Measurements from ENCODE around the gene TPCN2. TPM values are rescaled to one million over a fixed set of nuclear protein-coding genes. Genes with fewer than 3 reads are reported as not detected.

TPCN2 gene
- total RNA-seq, 8 experiments from 2014 or later, result 3.6 to 17.2 (median 5.6) TPM

DNA sequence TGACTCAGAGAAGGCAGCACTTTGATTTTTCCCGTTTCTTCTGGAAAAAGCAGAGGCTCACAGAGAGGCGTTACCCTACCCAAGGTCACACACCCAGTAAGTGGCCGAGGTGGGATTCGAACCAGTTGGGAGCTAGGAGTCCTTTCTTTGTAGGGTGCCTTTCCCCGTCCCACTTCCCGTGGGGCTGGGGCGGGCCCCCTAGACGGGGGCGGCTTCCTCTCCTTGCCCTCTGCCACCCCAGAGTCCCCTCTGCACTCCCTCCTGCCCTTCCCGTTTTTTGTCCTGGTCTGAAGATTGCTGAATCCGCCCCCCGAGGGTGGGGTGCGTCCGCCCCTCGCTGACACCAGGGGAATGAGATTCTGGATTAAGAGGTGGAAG, 747 bp downstream of the TPCN2 start:
- Histone ChIP-seq H3K4me1 (replicated peaks in 1 of 2) (peaks cover 10 to 11% of the 10 kb centered on the region in 2 donors), H3K27ac (no peak overlapping the region), H3K4me3 (peak overlapping the region; percentile 68 to 97 (median 89))
- 0 to 40% (median 0%) methylated on average over 1 to 4 of the region's 15 CpGs; no CpG with 5 or more reads in 7 of the 10 experiments for WGBS, 10 experiments
- in situ Hi-C loops (cut with MboI; ENCODE audit: low pct_unique_long_range_greater_than_20kb in 2 of 9, low sequenced_read_pairs in 9 of 9, unreplicated experiment in 9 of 9), result no loop called here
- peak in 1 of 8 experiments; percentile 3 for ATAC-seq (replicated peaks in 6 of 8)

- in situ Hi-C loops (cut with MboI; ENCODE audit: low pct_unique_long_range_greater_than_20kb in 2 of 9, low sequenced_read_pairs in 9 of 9, unreplicated experiment in 9 of 9), result no loop called here
- ATAC-seq (replicated peaks in 6 of 8), result no peak
- no peak overlapping the region for H3K27ac ChIP-seq
- H3K4me3 ChIP-seq, result no peak overlapping the region
- WGBS, 10 experiments, result 40 to 100% (median 90%) methylated on average over 1 to 7 of the region's 18 CpGs; no CpG with 5 or more reads in 3 of the 10 experiments
- peaks cover 9 to 10% of the 10 kb centered on the region in 2 donors for H3K4me1 ChIP-seq (replicated peaks in 1 of 2)
Measured at GRCh38 chr11:69050592-69051380, 2.1 kb downstream of the TPCN2 start.

- Histone ChIP-seq H3K4me3 (no peak overlapping the region), H3K27ac (no peak overlapping the region), H3K4me1 (replicated peaks in 1 of 2) (peaks cover 9 to 10% of the 10 kb centered on the region in 2 donors)
- in situ Hi-C loops (cut with MboI; ENCODE audit: low pct_unique_long_range_greater_than_20kb in 2 of 9, low sequenced_read_pairs in 9 of 9, unreplicated experiment in 9 of 9), result no loop called here
- no peak for ATAC-seq (replicated peaks in 6 of 8)
- 42 to 100% (median 82%) methylated on average over 1 to 11 of the region's 20 CpGs; no CpG with 5 or more reads in 2 of the 10 experiments for WGBS, 10 experiments
Measured at GRCh38 chr11:69051381-69052342, 2.9 kb downstream of the TPCN2 start.

GRCh38 chr11:69052343-69053168, 3.8 kb downstream of the TPCN2 start:
- no peak for ATAC-seq (replicated peaks in 6 of 8)
- in situ Hi-C loops (cut with MboI; ENCODE audit: low pct_unique_long_range_greater_than_20kb in 2 of 9, low sequenced_read_pairs in 9 of 9, unreplicated experiment in 9 of 9), result no loop called here
- no peak overlapping the region for H3K4me3 ChIP-seq
- peaks cover 9 to 10% of the 10 kb centered on the region in 2 donors for H3K4me1 ChIP-seq (replicated peaks in 1 of 2)
- WGBS, 10 experiments, result 50 to 100% (median 87%) methylated on average over 1 to 6 of the region's 21 CpGs; no CpG with 5 or more reads in 7 of the 10 experiments
- H3K27ac ChIP-seq, result no peak overlapping the region

- WGBS, 10 experiments, result 100% methylated on average over 1 of the region's 9 CpGs; no CpG with 5 or more reads in 7 of the 10 experiments
- in situ Hi-C loops (cut with MboI; ENCODE audit: low pct_unique_long_range_greater_than_20kb in 2 of 9, low sequenced_read_pairs in 9 of 9, unreplicated experiment in 9 of 9), result no loop called here
- H3K4me1 ChIP-seq (replicated peaks in 1 of 2), result peaks cover 7 to 8% of the 10 kb centered on the region in 2 donors
- ATAC-seq (replicated peaks in 6 of 8), result no peak
- H3K27ac ChIP-seq, result no peak overlapping the region
- H3K4me3 ChIP-seq, result no peak overlapping the region
Measured at GRCh38 chr11:69053169-69053477, 4.4 kb downstream of the TPCN2 start.

DNA sequence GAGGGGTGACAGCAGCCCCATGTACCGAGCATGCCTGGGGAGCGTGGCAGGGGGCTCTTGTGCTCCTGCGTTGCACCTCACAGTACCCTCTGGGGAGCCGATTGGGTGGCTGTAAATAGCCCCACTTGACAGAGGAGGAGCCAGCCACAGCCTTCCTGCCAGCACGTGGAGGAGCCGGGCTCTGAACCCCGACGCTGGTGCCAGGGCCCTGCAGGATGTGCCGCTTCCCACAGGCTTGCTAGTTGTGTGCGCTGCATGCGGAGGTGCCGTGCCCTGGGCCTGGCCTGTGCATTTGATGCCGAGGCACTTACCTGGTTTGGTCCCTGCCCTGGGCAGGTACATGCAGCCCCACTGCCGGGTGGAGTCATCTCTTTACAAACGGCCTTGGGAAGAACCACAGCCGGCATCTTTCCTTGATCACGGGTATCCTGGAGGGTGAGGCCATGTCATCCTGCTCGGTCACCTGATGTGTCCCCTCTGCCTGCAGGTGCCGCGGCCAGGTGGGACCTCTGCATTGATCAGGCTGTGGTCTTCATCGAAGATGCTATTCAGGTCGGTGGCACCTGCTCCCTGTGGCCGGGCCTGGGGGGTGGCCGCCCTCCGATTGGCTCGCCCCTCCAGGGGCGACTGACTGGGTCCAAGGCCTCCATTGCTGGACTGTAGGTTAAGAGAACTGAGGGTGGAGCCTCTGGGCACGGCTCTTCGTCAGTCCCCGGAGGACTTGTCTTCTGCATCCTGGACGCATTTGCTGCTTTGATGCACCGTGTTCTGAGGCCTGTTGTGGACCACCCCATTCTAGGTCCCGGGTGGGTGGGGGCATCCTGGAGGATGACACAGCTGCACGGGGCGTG, 5.0 kb downstream of the TPCN2 start:
- 20 to 100% (median 84%) methylated on average over 1 to 10 of the region's 35 CpGs; no CpG with 5 or more reads in 5 of the 10 experiments for WGBS, 10 experiments
- Histone ChIP-seq H3K4me3 (no peak overlapping the region), H3K4me1 (replicated peaks in 1 of 2) (peaks cover 6 to 7% of the 10 kb centered on the region in 2 donors), H3K27ac (no peak overlapping the region)
- in situ Hi-C loops (cut with MboI; ENCODE audit: low pct_unique_long_range_greater_than_20kb in 2 of 9, low sequenced_read_pairs in 9 of 9, unreplicated experiment in 9 of 9), result no loop called here
- no peak for ATAC-seq (replicated peaks in 6 of 8)

GRCh38 chr11:69054397-69055211, 5.9 kb downstream of the TPCN2 start:
- no peak overlapping the region for H3K4me3 ChIP-seq
- no peak overlapping the region for H3K27ac ChIP-seq
- H3K4me1 ChIP-seq (replicated peaks in 1 of 2), result peaks cover 4 to 5% of the 10 kb centered on the region in 2 donors
- in situ Hi-C loops (cut with MboI; ENCODE audit: low pct_unique_long_range_greater_than_20kb in 2 of 9, low sequenced_read_pairs in 9 of 9, unreplicated experiment in 9 of 9), result no loop called here
- peak in 2 of 8 experiments; percentile 20 to 21 for ATAC-seq (replicated peaks in 6 of 8)
- WGBS, 10 experiments, result 90 to 100% (median 100%) methylated on average over 1 to 8 of the region's 31 CpGs; no CpG with 5 or more reads in 4 of the 10 experiments

DNA sequence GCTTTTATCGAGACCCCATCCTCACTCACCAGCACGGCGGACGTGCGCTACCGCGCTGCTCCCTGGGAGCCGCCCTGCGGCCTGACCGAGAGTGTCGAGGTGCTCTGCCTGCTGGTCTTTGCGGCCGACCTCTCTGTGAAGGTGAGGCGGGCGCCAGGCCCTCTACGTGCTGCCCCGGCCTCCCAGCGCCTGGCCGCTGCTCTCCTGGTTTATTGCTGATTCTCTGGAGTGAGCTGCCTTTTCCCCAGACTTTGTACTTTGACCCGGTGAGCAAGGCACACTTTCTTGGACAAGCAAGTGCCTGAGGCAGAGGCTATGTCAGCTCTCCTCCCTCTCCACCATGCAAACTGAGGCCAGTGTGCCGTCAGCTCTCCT, 6.5 kb downstream of the TPCN2 start:
- 82 to 92% (median 85%) methylated on average over 4 to 12 of the region's 21 CpGs; no CpG with 5 or more reads in 7 of the 10 experiments for WGBS, 10 experiments
- ATAC-seq (replicated peaks in 6 of 8), result peak in 1 of 8 experiments; percentile 8
- Histone ChIP-seq H3K27ac (no peak overlapping the region), H3K4me1 (replicated peaks in 1 of 2) (no peaks in the 10 kb centered on the region), H3K4me3 (no peak overlapping the region)
- in situ Hi-C loops (cut with MboI; ENCODE audit: low pct_unique_long_range_greater_than_20kb in 2 of 9, low sequenced_read_pairs in 9 of 9, unreplicated experiment in 9 of 9), result no loop called here

GRCh38 chr11:69055598-69056516, 7.1 kb downstream of the TPCN2 start:
- WGBS, 10 experiments, result 60 to 100% (median 80%) methylated on average over 1 to 10 of the region's 22 CpGs; no CpG with 5 or more reads in 3 of the 10 experiments
- H3K27ac ChIP-seq, result no peak overlapping the region
- peak in 1 of 8 experiments; percentile 29 for ATAC-seq (replicated peaks in 6 of 8)
- no peak overlapping the region for H3K4me3 ChIP-seq
- H3K4me1 ChIP-seq (replicated peaks in 1 of 2), result no peaks in the 10 kb centered on the region
- in situ Hi-C loops (cut with MboI; ENCODE audit: low pct_unique_long_range_greater_than_20kb in 2 of 9, low sequenced_read_pairs in 9 of 9, unreplicated experiment in 9 of 9), result no loop called here

DNA sequence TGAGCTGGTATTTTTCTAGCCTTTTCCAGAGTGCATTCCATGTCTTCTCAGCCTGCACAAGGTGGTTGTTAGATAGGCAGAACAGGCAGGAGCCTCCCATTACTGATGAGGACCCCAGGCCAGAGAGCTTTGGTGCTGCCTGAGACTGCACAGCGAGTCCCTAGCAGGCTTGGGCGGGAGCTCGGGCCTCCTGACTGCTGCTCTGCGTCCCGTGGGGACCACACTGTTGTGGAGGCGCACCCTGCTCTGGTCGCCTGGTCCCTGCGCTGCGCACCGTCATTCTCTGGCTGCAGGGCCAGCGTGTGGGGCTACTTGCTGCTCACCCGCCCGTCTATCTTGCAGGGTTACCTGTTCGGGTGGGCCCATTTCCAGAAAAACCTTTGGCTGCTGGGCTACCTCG, 8.5 kb downstream of the TPCN2 start:
- no peak for ATAC-seq (replicated peaks in 6 of 8)
- Histone ChIP-seq H3K27ac (no peak overlapping the region), H3K4me3 (no peak overlapping the region), H3K4me1 (replicated peaks in 1 of 2) (no peaks in the 10 kb centered on the region)
- in situ Hi-C loops (cut with MboI; ENCODE audit: low pct_unique_long_range_greater_than_20kb in 2 of 9, low sequenced_read_pairs in 9 of 9, unreplicated experiment in 9 of 9), result no loop called here
- WGBS, 10 experiments, result 60 to 100% (median 95%) methylated on average over 1 to 14 of the region's 15 CpGs; no CpG with 5 or more reads in 6 of the 10 experiments

Data from motor neuron (in vitro differentiated cells).